ENCODE measurements around the gene PPM1A.

Gene PPM1A

GRCh38 chr14:60226298-60226697, 22.7 kb upstream of the PPM1A start:
- TF ChIP-seq CTCF (IDR thresholded peaks at IDR 0.05; ENCODE audit: insufficient read depth, low read depth, low read length, missing control alignments) = no peak
- DNase-seq (ENCODE audit: low read depth) = no peak

GRCh38 chr14:60227291-60227690, 21.7 kb upstream of the PPM1A start:
- no peak overlapping the region for H3K4me3 ChIP-seq (ENCODE audit: low read depth, low read length)
- TF ChIP-seq CTCF (IDR thresholded peaks at IDR 0.05; ENCODE audit: insufficient read depth, low read depth, low read length, missing control alignments) = no peak
- DNase-seq (ENCODE audit: low read depth) = no peak

More at GRCh38 chr14:60226298-60226697, 22.7 kb upstream of the PPM1A start:
- no peak overlapping the region for H3K4me3 ChIP-seq (ENCODE audit: low read depth, low read length)

GRCh38 chr14:60229614-60230013, 19.4 kb upstream of the PPM1A start:
- no peak for TF ChIP-seq CTCF (IDR thresholded peaks at IDR 0.05; ENCODE audit: insufficient read depth, low read depth, low read length, missing control alignments)
- DNase-seq (ENCODE audit: low read depth) = no peak
- H3K4me3 ChIP-seq (ENCODE audit: low read depth, low read length) = no peak overlapping the region

- DNase-seq (ENCODE audit: low read depth) = no peak
- TF ChIP-seq CTCF (IDR thresholded peaks at IDR 0.05; ENCODE audit: insufficient read depth, low read depth, low read length, missing control alignments) = no peak
- no peak overlapping the region for H3K4me3 ChIP-seq (ENCODE audit: low read depth, low read length)
These were observed 16.8 kb upstream of the PPM1A start for GRCh38 chr14:60232185-60232584.

- no peak for DNase-seq (ENCODE audit: low read depth)
- no peak for TF ChIP-seq CTCF (IDR thresholded peaks at IDR 0.05; ENCODE audit: insufficient read depth, low read depth, low read length, missing control alignments)
- no peak overlapping the region for H3K4me3 ChIP-seq (ENCODE audit: low read depth, low read length)
These were observed 15.8 kb upstream of the PPM1A start for GRCh38 chr14:60233251-60233650.

GRCh38 chr14:60233891-60234290, 15.1 kb upstream of the PPM1A start:
- TF ChIP-seq CTCF (IDR thresholded peaks at IDR 0.05; ENCODE audit: insufficient read depth, low read depth, low read length, missing control alignments) = no peak
- H3K4me3 ChIP-seq (ENCODE audit: low read depth, low read length) = no peak overlapping the region
- DNase-seq (ENCODE audit: low read depth) = no peak

GRCh38 chr14:60235440-60235839, 13.6 kb upstream of the PPM1A start:
- H3K4me3 ChIP-seq (ENCODE audit: low read depth, low read length) = no peak overlapping the region
- TF ChIP-seq CTCF (IDR thresholded peaks at IDR 0.05; ENCODE audit: insufficient read depth, low read depth, low read length, missing control alignments) = no peak
- no peak for DNase-seq (ENCODE audit: low read depth)
